GM10248 (cell line): ENCODE results near the gene AFG1L.

Experiments used
- CTCF ChIA-PET: fragments of 300-600 bp; sonication (Branson Sonifier 250); formaldehyde crosslinking; extraction: SDS; loops from one replicate; lab custom pipeline; 2021; ENCODE audit warnings: antibody characterized with exemption; lab: Yijun Ruan, JAX
- POLR2A ChIA-PET: fragments of 350-650 bp; sonication (Branson Sonifier 250); formaldehyde crosslinking; extraction: SDS; loops from one replicate; lab custom pipeline; 2020; ENCODE audit warnings: antibody characterized with exemption; lab: Yijun Ruan, JAX
- DNase-seq: peaks from one replicate; pipeline ENCODE4 v3.0.0; 2012; ENCODE audit errors: extremely low spot score
- CTCF ChIP-seq: IDR thresholded peaks from 2 replicates; pipeline ENCODE4 v1.5.1; 2012; ENCODE audit warnings: mild to moderate bottlenecking, low read depth; ENCODE audit errors: extremely low read depth, missing control alignments, control extremely low read depth

Gene AFG1L

DNA sequence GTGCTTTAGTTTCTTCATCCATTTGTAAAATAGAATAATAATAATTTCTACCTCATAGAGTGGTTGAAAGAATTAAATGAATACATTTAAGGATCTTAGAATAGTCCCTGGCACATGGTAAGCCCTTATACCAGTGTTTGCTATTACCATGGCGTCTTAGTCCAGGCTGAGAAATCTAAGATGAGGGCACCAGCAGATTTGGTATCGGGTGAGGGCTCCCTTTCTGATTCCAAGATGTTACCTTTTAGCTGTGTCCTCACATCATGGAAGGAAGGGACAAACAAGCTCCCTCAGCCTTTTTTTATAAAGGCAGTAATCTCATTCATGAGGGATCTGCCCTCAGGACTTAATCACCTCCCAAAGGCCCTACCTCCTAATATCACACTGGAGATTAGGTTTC lies 141.9 kb downstream of the AFG1L start:
- ChIA-PET POLR2A (no interaction called here), CTCF (interaction anchor here (1.0 kb wide), 1 partner anchor 11 kb away, joined by 3 read pairs; no protein-coding TSS in a partner anchor)
- no peak for TF ChIP-seq CTCF
- no peak for DNase-seq

DNA sequence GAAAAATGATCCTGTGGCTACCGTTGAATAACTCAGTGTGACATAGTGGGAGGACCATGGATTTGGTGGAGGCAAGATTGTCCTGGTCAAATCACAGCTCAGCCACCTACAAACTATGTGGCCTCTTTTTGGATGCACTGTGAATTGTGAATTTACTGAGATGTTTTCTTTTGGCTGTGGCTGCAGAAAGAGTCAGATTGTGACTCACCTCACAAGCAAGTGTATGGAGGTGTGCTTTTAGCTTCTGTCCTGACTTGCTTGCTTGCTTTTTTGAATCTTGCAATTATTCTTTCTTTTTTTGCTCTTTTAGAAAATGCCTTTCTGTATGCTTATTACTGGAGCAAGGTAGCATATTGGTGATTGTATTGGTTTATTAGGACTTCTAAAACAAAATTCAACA lies 143.0 kb downstream of the AFG1L start:
- POLR2A ChIA-PET = no interaction called here
- CTCF ChIA-PET = no interaction called here
- no peak for TF ChIP-seq CTCF
- no peak for DNase-seq

DNA sequence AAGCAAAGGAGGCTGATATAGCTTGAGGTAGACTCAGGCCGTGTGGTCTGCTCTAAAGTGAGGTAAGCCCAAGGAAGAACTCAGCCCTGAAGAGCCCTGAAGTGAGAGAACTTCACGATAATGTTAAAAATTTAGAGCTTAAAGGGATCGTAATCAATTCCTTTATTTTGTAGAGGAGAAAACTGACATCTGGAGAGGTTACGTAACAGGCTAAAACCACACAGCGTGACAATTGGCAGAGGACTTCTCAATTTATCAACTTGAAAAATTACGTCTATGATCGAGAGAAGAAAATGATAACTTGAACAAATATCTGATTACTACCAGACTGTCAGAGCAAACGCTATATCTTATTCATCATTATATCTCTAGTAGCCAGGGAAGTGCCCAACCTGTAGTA lies 144.1 kb downstream of the AFG1L start:
- POLR2A ChIA-PET = no interaction called here
- CTCF ChIA-PET = interaction anchor here (1.2 to 2.1 kb wide), 2 partner anchors 31 to 54 kb away, joined by 3 to 6 read pairs; no protein-coding TSS in a partner anchor
- DNase-seq = no peak
- no peak for TF ChIP-seq CTCF

GRCh38 chr6:108441141-108441540 lies 146.3 kb downstream of the AFG1L start:
- DNase-seq = no peak
- POLR2A ChIA-PET = no interaction called here
- CTCF ChIA-PET = no interaction called here
- no peak for TF ChIP-seq CTCF

GRCh38 chr6:108442770-108443520 lies 148.1 kb downstream of the AFG1L start:
- CTCF ChIA-PET = interaction anchor here (1.1 to 1.6 kb wide), 2 partner anchors 10 to 49 kb away, joined by 3 to 4 read pairs; no protein-coding TSS in a partner anchor
- POLR2A ChIA-PET = no interaction called here
- no peak for DNase-seq

DNA sequence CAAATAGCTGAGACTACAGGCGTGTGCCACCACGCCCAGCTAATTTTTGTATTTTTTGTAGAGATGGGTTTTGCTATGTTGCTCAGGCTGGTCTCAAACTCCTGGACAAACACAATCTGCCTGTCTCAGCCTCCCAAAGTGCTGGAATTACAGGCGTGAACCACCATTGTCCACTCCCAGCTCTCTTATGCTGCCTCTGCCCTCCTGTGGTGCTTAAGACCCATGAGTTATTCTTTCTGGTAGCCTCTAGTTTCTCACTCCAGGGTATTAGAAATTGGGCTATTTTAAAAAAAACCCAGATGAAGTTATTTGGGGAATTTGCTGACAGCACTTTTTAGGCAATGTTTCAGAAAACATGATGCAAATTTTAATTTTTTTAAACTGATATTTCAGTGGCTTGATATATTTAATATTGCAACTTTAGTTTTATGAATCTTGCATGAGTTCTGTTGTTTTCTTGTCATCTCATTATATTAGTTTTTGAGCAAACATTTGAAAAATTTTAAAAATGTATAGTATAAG lies 151.8 kb downstream of the AFG1L start:
- DNase-seq = no peak
- POLR2A ChIA-PET = no interaction called here
- CTCF ChIA-PET = no interaction called here
- TF ChIP-seq CTCF = no peak

More at GRCh38 chr6:108442770-108443520, 148.1 kb downstream of the AFG1L start:
- TF ChIP-seq CTCF = no peak
